GM23338 (cell line): Measurements from ENCODE around the gene CRELD1. TPM values are rescaled to one million over a fixed set of nuclear protein-coding genes. Genes with fewer than 3 reads are reported as not detected.

Source experiments
- ATAC-seq: fragments of 200-7000 bp; cut with Tn5 transposase; 3 replicates; pipeline ENCODE4 v1.9.1; 2020
- DNase-seq: peaks from one replicate; pipeline ENCODE4 v3.0.0-alpha.2; 2015; ENCODE audit warnings: low spot score
- H2AFZ ChIP-seq: fragments of 200-600 bp; sonication (generic); 2 replicates; pipeline ENCODE4 v1.8.0; 2016; ENCODE audit warnings: antibody characterized with exemption, mild to moderate bottlenecking, moderate library complexity
- H3F3A ChIP-seq: fragments of 200-600 bp; sonication (generic); replicated peaks from 2 replicates; pipeline ENCODE4 v1.8.0; 2017; ENCODE audit warnings: antibody characterized with exemption, mixed run types, low read depth
- H3K27ac ChIP-seq: fragments of 200-600 bp; sonication (generic); 2 replicates; pipeline ENCODE4 v1.6.1; 2016; ENCODE audit warnings: low read depth
- H3K27me3 ChIP-seq: fragments of 200-600 bp; sonication (generic); 2 replicates; pipeline ENCODE4 v1.8.0; 2016; ENCODE audit warnings: mild to moderate bottlenecking, mixed run types, moderate library complexity; ENCODE audit not compliant: insufficient read depth
- H3K36me3 ChIP-seq: fragments of 200-600 bp; sonication (generic); 2 replicates; pipeline ENCODE4 v1.8.0; 2016; ENCODE audit warnings: mild to moderate bottlenecking; ENCODE audit not compliant: insufficient read depth
- H3K4me1 ChIP-seq: fragments of 200-600 bp; sonication (generic); 2 replicates; pipeline ENCODE4 v1.8.0; 2016; ENCODE audit warnings: mild to moderate bottlenecking, moderate library complexity; ENCODE audit not compliant: insufficient read depth
- H3K4me2 ChIP-seq: fragments of 200-600 bp; sonication (generic); 2 replicates; pipeline ENCODE4 v1.7.1; 2017; ENCODE audit warnings: mixed run types
- H3K4me3 ChIP-seq: fragments of 200-600 bp; sonication (generic); 2 replicates; pipeline ENCODE4 v1.6.1; 2016; ENCODE audit warnings: mixed run types
- H3K79me2 ChIP-seq: fragments of 200-600 bp; sonication (generic); replicated peaks from 2 replicates; pipeline ENCODE4 v1.8.0; 2017; ENCODE audit warnings: mild to moderate bottlenecking; ENCODE audit not compliant: insufficient read depth
- H3K9me2 ChIP-seq: fragments of 200-600 bp; sonication (generic); 2 replicates; pipeline ENCODE4 v1.8.0; 2017; ENCODE audit not compliant: insufficient read depth
- H4K20me1 ChIP-seq: fragments of 200-600 bp; sonication (generic); replicated peaks from 2 replicates; pipeline ENCODE4 v1.8.0; 2017; ENCODE audit warnings: mild to moderate bottlenecking; ENCODE audit not compliant: insufficient read depth
- H3K27ac Mint-ChIP-seq: 2 replicates; pipeline ENCODE4 v1.8.0; 2020; ENCODE audit warnings: inconsistent platforms, mild to moderate bottlenecking, moderate library complexity, mixed read lengths
- H3K27me3 Mint-ChIP-seq: 3 replicates; pipeline ENCODE4 v1.8.0; 2022; ENCODE audit warnings: low read depth, mild to moderate bottlenecking, moderate library complexity, mixed read lengths, inconsistent platforms; ENCODE audit not compliant: insufficient read depth, poor library complexity
- H3K36me3 Mint-ChIP-seq: 3 replicates; pipeline ENCODE4 v1.8.0; 2021; ENCODE audit warnings: low read depth, mild to moderate bottlenecking, inconsistent platforms, moderate library complexity, mixed read lengths
- H3K4me1 Mint-ChIP-seq: 3 replicates; pipeline ENCODE4 v1.8.0; 2020; ENCODE audit warnings: mild to moderate bottlenecking, inconsistent platforms, mixed read lengths
- H3K4me3 Mint-ChIP-seq: 3 replicates; pipeline ENCODE4 v1.8.0; 2021; ENCODE audit warnings: moderate library complexity, mild to moderate bottlenecking, inconsistent platforms, mixed read lengths
- H3K9me3 Mint-ChIP-seq: 3 replicates; pipeline ENCODE4 v1.8.0; 2020; ENCODE audit warnings: moderate library complexity, mild to moderate bottlenecking, inconsistent platforms, mixed read lengths
- CREB1 ChIP-seq: fragments of 250-450 bp; sonication (Bioruptor Pico); IDR thresholded peaks from 2 replicates; pipeline ENCODE4 v1.5.0; 2020; ENCODE audit warnings: low read depth, mild to moderate bottlenecking, moderate library complexity
- EZH2 ChIP-seq: fragments of 200-600 bp; sonication (generic); IDR thresholded peaks from one replicate; pipeline ENCODE4 v1.8.0; 2017; ENCODE audit warnings: antibody characterized with exemption, mild to moderate bottlenecking, low read depth; ENCODE audit not compliant: unreplicated experiment
- EZH2phosphoT487 ChIP-seq: fragments of 200-600 bp; sonication (generic); IDR thresholded peaks from one replicate; pipeline ENCODE4 v1.8.1; 2018; ENCODE audit warnings: antibody characterized with exemption; ENCODE audit not compliant: unreplicated experiment
- JUNB ChIP-seq: IDR thresholded peaks from one replicate; pipeline ENCODE4 v1.6.1; 2016; ENCODE audit warnings: antibody characterized with exemption; ENCODE audit not compliant: unreplicated experiment
- NANOG ChIP-seq: IDR thresholded peaks from 2 replicates; pipeline ENCODE4 v1.6.1; 2016; ENCODE audit warnings: antibody characterized with exemption, borderline replicate concordance
- POLR2AphosphoS5 ChIP-seq: IDR thresholded peaks from 2 replicates; pipeline ENCODE4 v1.6.1; 2016; ENCODE audit warnings: antibody characterized with exemption, low read depth
- STAT1 ChIP-seq: IDR thresholded peaks from one replicate; pipeline ENCODE4 v1.6.1; 2016; ENCODE audit warnings: antibody characterized with exemption; ENCODE audit not compliant: unreplicated experiment
- ZNF114 ChIP-seq: fragments of 250-450 bp; sonication (Bioruptor Pico); IDR thresholded peaks from 2 replicates; pipeline ENCODE4 v1.5.0; 2020; ENCODE audit warnings: mild to moderate bottlenecking, moderate library complexity
- ZNF331 ChIP-seq: fragments of 250-450 bp; sonication (Bioruptor Pico); IDR thresholded peaks from 2 replicates; pipeline ENCODE4 v1.5.0; 2020; ENCODE audit warnings: low read depth, mild to moderate bottlenecking, moderate library complexity
- polyA plus RNA-seq: library from polyadenylated mRNA; unstranded; fragments of >200 nt; fragmentation: Nextera tagmentation; extraction: Ambion mirVana; gene quantifications from 2 replicates; pipeline ENCODE4 v1.2.1, GENCODE V29; 2016
- total RNA-seq: library from RNA; depleted of rRNA; stranded (reverse); fragments of >200 nt; shearing (Covaris generic); gene quantifications from 2 replicates; pipeline ENCODE4 v1.2.3, GENCODE V29; 2014
- TF ChIP-seq, protein P1 (sequence below), 2 experiments: fragments of 200-600 bp in 1 of 2; sonication (generic) in 1 of 2; conservative IDR thresholded peaks; 2 replicates each; pipeline versions ENCODE4 v1.5.1 to v1.6.1; 2016 to 2017; ENCODE audit warnings: antibody characterized with exemption in 2 of 2, low read depth in 2 of 2, mild to moderate bottlenecking in 2 of 2, moderate library complexity in 1 of 2
- TF ChIP-seq, protein P2 (sequence below): IDR thresholded peaks from one replicate; pipeline ENCODE4 v1.6.1; 2018; ENCODE audit warnings: antibody characterized with exemption; ENCODE audit not compliant: unreplicated experiment
- TF ChIP-seq, protein P3 (sequence below): fragments of 250-450 bp; sonication (Bioruptor Pico); IDR thresholded peaks from 2 replicates; pipeline ENCODE4 v1.5.0; 2020; ENCODE audit warnings: mild to moderate bottlenecking, moderate library complexity
- TF ChIP-seq, protein P4 (sequence below): IDR thresholded peaks from 2 replicates; pipeline ENCODE4 v1.6.1; 2016; ENCODE audit warnings: antibody characterized with exemption

The CRELD1 gene
- total and polyA plus RNA-seq, 2 experiments from 2014 or later = 11.5 to 13.1 TPM

DNA sequence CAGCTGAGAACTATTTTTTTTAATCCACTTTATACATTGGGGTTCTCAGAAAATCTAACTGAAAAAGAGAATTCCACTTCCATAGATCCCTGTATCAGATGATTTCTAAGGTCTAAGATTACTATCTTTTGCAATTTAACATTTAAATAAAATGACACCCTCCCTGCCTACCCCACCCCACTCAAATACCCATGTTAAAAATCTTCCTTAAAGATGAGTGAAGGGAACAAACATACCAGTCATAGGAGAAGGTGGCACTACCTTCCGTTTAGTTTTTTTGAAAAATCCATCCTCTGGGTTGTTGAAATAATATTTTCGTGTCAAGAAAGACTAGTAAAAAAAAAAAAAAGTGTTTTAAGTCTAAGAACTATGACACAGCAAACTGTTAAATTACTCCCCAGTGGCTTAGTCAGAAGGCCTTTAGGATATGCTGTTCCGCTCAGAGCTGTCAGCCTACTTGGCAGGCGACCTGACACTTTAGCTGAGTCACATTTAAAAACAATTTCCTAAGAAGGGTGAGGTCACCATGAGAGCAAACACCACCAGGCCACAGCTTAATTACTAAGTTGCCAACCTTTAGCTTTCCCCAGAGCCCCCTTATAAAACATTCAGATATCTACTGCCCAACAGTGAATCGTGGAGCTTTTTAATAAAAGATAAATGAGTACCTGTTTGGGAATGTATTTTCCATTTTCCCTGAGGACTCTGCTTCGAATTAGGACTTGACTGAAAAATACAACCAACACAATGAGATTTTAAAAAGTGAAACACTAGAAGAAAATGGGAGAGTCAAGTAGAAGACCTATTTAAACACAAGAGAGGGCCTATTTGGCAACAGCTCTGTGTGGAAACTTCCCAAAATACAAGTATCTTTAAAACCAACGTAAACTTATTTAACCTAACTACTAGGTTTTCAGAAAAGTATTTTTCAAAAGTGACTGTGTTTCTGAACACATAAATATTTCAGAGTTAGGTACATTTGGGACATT lies 43.4 kb downstream of the CRELD1 start:
- H4K20me1 ChIP-seq = no peaks in the 10 kb centered on the region; the same call in 1 of the 2 replicates
- no peaks in the 10 kb centered on the region for H3K9me2 ChIP-seq
- no peaks in the 10 kb centered on the region for H3F3A ChIP-seq
- H3K27me3 Mint-ChIP-seq = peaks cover 5% of the 10 kb centered on the region
- no peak overlapping the region for H2AFZ ChIP-seq
- no peak overlapping the region for H3K4me2 ChIP-seq
- H3K9me3 Mint-ChIP-seq = no peaks in the 10 kb centered on the region
- peaks cover 3% of the 10 kb centered on the region for H3K79me2 ChIP-seq
- no peaks in the 10 kb centered on the region for H3K4me1 ChIP-seq
- TF ChIP-seq ZNF331 (CRISPR knock-in tag) (no peak), POLR2AphosphoS5 (no peak), EZH2 (no peak), CREB1 (CRISPR knock-in tag) (no peak), JUNB (no peak), EZH2phosphoT487 (no peak), STAT1 (no peak), ZNF114 (no peak), NANOG (no peak)
- TF ChIP-seq, protein P1, sequence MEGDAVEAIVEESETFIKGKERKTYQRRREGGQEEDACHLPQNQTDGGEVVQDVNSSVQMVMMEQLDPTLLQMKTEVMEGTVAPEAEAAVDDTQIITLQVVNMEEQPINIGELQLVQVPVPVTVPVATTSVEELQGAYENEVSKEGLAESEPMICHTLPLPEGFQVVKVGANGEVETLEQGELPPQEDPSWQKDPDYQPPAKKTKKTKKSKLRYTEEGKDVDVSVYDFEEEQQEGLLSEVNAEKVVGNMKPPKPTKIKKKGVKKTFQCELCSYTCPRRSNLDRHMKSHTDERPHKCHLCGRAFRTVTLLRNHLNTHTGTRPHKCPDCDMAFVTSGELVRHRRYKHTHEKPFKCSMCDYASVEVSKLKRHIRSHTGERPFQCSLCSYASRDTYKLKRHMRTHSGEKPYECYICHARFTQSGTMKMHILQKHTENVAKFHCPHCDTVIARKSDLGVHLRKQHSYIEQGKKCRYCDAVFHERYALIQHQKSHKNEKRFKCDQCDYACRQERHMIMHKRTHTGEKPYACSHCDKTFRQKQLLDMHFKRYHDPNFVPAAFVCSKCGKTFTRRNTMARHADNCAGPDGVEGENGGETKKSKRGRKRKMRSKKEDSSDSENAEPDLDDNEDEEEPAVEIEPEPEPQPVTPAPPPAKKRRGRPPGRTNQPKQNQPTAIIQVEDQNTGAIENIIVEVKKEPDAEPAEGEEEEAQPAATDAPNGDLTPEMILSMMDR (conservative IDR thresholded peaks at IDR 0.05; ENCODE audit: low read depth in 2 of 2) = no peak
- TF ChIP-seq, protein P2, sequence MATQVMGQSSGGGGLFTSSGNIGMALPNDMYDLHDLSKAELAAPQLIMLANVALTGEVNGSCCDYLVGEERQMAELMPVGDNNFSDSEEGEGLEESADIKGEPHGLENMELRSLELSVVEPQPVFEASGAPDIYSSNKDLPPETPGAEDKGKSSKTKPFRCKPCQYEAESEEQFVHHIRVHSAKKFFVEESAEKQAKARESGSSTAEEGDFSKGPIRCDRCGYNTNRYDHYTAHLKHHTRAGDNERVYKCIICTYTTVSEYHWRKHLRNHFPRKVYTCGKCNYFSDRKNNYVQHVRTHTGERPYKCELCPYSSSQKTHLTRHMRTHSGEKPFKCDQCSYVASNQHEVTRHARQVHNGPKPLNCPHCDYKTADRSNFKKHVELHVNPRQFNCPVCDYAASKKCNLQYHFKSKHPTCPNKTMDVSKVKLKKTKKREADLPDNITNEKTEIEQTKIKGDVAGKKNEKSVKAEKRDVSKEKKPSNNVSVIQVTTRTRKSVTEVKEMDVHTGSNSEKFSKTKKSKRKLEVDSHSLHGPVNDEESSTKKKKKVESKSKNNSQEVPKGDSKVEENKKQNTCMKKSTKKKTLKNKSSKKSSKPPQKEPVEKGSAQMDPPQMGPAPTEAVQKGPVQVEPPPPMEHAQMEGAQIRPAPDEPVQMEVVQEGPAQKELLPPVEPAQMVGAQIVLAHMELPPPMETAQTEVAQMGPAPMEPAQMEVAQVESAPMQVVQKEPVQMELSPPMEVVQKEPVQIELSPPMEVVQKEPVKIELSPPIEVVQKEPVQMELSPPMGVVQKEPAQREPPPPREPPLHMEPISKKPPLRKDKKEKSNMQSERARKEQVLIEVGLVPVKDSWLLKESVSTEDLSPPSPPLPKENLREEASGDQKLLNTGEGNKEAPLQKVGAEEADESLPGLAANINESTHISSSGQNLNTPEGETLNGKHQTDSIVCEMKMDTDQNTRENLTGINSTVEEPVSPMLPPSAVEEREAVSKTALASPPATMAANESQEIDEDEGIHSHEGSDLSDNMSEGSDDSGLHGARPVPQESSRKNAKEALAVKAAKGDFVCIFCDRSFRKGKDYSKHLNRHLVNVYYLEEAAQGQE = no peak
- TF ChIP-seq, protein P3, sequence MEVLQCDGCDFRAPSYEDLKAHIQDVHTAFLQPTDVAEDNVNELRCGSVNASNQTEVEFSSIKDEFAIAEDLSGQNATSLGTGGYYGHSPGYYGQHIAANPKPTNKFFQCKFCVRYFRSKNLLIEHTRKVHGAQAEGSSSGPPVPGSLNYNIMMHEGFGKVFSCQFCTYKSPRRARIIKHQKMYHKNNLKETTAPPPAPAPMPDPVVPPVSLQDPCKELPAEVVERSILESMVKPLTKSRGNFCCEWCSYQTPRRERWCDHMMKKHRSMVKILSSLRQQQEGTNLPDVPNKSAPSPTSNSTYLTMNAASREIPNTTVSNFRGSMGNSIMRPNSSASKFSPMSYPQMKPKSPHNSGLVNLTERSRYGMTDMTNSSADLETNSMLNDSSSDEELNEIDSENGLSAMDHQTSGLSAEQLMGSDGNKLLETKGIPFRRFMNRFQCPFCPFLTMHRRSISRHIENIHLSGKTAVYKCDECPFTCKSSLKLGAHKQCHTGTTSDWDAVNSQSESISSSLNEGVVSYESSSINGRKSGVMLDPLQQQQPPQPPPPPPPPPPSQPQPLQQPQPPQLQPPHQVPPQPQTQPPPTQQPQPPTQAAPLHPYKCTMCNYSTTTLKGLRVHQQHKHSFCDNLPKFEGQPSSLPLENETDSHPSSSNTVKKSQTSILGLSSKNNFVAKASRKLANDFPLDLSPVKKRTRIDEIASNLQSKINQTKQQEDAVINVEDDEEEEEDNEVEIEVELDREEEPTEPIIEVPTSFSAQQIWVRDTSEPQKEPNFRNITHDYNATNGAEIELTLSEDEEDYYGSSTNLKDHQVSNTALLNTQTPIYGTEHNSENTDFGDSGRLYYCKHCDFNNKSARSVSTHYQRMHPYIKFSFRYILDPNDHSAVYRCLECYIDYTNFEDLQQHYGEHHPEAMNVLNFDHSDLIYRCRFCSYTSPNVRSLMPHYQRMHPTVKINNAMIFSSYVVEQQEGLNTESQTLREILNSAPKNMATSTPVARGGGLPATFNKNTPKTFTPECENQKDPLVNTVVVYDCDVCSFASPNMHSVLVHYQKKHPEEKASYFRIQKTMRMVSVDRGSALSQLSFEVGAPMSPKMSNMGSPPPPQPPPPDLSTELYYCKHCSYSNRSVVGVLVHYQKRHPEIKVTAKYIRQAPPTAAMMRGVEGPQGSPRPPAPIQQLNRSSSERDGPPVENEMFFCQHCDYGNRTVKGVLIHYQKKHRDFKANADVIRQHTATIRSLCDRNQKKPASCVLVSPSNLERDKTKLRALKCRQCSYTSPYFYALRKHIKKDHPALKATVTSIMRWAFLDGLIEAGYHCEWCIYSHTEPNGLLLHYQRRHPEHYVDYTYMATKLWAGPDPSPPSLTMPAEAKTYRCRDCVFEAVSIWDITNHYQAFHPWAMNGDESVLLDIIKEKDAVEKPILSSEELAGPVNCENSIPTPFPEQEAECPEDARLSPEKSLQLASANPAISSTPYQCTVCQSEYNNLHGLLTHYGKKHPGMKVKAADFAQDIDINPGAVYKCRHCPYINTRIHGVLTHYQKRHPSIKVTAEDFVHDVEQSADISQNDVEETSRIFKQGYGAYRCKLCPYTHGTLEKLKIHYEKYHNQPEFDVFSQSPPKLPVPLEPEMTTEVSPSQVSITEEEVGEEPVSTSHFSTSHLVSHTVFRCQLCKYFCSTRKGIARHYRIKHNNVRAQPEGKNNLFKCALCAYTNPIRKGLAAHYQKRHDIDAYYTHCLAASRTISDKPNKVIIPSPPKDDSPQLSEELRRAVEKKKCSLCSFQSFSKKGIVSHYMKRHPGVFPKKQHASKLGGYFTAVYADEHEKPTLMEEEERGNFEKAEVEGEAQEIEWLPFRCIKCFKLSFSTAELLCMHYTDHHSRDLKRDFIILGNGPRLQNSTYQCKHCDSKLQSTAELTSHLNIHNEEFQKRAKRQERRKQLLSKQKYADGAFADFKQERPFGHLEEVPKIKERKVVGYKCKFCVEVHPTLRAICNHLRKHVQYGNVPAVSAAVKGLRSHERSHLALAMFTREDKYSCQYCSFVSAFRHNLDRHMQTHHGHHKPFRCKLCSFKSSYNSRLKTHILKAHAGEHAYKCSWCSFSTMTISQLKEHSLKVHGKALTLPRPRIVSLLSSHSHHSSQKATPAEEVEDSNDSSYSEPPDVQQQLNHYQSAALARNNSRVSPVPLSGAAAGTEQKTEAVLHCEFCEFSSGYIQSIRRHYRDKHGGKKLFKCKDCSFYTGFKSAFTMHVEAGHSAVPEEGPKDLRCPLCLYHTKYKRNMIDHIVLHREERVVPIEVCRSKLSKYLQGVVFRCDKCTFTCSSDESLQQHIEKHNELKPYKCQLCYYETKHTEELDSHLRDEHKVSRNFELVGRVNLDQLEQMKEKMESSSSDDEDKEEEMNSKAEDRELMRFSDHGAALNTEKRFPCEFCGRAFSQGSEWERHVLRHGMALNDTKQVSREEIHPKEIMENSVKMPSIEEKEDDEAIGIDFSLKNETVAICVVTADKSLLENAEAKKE (CRISPR knock-in tag) = no peak
- TF ChIP-seq, protein P4, sequence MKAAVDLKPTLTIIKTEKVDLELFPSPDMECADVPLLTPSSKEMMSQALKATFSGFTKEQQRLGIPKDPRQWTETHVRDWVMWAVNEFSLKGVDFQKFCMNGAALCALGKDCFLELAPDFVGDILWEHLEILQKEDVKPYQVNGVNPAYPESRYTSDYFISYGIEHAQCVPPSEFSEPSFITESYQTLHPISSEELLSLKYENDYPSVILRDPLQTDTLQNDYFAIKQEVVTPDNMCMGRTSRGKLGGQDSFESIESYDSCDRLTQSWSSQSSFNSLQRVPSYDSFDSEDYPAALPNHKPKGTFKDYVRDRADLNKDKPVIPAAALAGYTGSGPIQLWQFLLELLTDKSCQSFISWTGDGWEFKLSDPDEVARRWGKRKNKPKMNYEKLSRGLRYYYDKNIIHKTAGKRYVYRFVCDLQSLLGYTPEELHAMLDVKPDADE = no peak
- no peaks in the 10 kb centered on the region for H3K27me3 ChIP-seq
- H3K27ac ChIP-seq = no peak overlapping the region
- ATAC-seq (no peak), DNase-seq (no peak)
- no peak overlapping the region for H3K4me3 ChIP-seq
- no peaks in the 10 kb centered on the region for H3K4me1 Mint-ChIP-seq
- H3K36me3 ChIP-seq = peaks cover 9% of the 10 kb centered on the region
- H3K36me3 Mint-ChIP-seq = peaks cover 40% of the 10 kb centered on the region
- H3K4me3 Mint-ChIP-seq = no peak overlapping the region
- peak overlapping the region; percentile 38; the same call in 1 of the 2 replicates for H3K27ac Mint-ChIP-seq
